Activated CD8-positive, alpha-beta memory T cell treated with anti-CD3 and anti-CD28 coated beads, Interleukin-2, amount 50 U/mL, for 4 hours (primary cell): Measurements from ENCODE around the gene NKAIN2.
"Not testable (repeated sequence)": the region's sequence is repeated elsewhere in the genome, so short reads cannot be mapped to it uniquely, and the experiment has no call there.

Experiments used
- DNase-seq: peaks from one replicate; pipeline ENCODE4 v3.0.0-alpha.2; 2020

The NKAIN2 gene

GRCh38 chr6:124123617-124124209 lies 320.0 kb downstream of the NKAIN2 start:
- no peak for DNase-seq

GRCh38 chr6:124131259-124131658 lies 327.6 kb downstream of the NKAIN2 start:
- DNase-seq: no peak

GRCh38 chr6:124131779-124132178 lies 328.1 kb downstream of the NKAIN2 start:
- DNase-seq: no peak

- no peak for DNase-seq
Observed at GRCh38 chr6:124132256-124132655, 328.6 kb downstream of the NKAIN2 start.

- DNase-seq: no peak
Observed at GRCh38 chr6:124142852-124143251, 339.2 kb downstream of the NKAIN2 start.

- no peak for DNase-seq
Observed at GRCh38 chr6:124143435-124143834, 339.8 kb downstream of the NKAIN2 start.

- DNase-seq: no peak
Observed at GRCh38 chr6:124147621-124148020, 344.0 kb downstream of the NKAIN2 start.

- DNase-seq: no peak
Observed at GRCh38 chr6:124148236-124148957, 344.7 kb downstream of the NKAIN2 start.

- no peak for DNase-seq
Observed at GRCh38 chr6:124149646-124150045, 346.0 kb downstream of the NKAIN2 start.

GRCh38 chr6:124158024-124158423 lies 354.4 kb downstream of the NKAIN2 start:
- DNase-seq: no peak

GRCh38 chr6:124163676-124164075 lies 360.0 kb downstream of the NKAIN2 start:
- no peak for DNase-seq

GRCh38 chr6:124164343-124164742 lies 360.7 kb downstream of the NKAIN2 start:
- DNase-seq: no peak

GRCh38 chr6:124167249-124167648 lies 363.6 kb downstream of the NKAIN2 start:
- not testable (repeated sequence) for DNase-seq

GRCh38 chr6:124190256-124190655 lies 386.6 kb downstream of the NKAIN2 start:
- DNase-seq: no peak

GRCh38 chr6:124193132-124193531 lies 389.5 kb downstream of the NKAIN2 start:
- DNase-seq: no peak

- no peak for DNase-seq
Observed at GRCh38 chr6:124197148-124197547, 393.5 kb downstream of the NKAIN2 start.

- no peak for DNase-seq
Observed at GRCh38 chr6:124199286-124199685, 395.6 kb downstream of the NKAIN2 start.

- no peak for DNase-seq
Observed at GRCh38 chr6:124200661-124201060, 397.0 kb downstream of the NKAIN2 start.

GRCh38 chr6:124203101-124203811 lies 399.6 kb downstream of the NKAIN2 start:
- DNase-seq: no peak

- no peak for DNase-seq
Observed at GRCh38 chr6:124203812-124204167, 400.1 kb downstream of the NKAIN2 start.

- no peak for DNase-seq
Observed at GRCh38 chr6:124205921-124206320, 402.3 kb downstream of the NKAIN2 start.

- DNase-seq: no peak
Observed at GRCh38 chr6:124223611-124224345, 420.1 kb downstream of the NKAIN2 start.

GRCh38 chr6:124226396-124226795 lies 422.7 kb downstream of the NKAIN2 start:
- no peak for DNase-seq

- no peak for DNase-seq
Observed at GRCh38 chr6:124233221-124233620, 429.6 kb downstream of the NKAIN2 start.
